IMR-90 (cell line): ENCODE results near the gene ANHX.

Experiments
- BHLHE40 ChIP-seq: fragments of 150-350 bp; IDR thresholded peaks from 2 replicates; pipeline ENCODE4 v1.6.1; 2016; ENCODE audit warnings: mild to moderate bottlenecking, low read depth, low read length
- CEBPB ChIP-seq: IDR thresholded peaks from 2 replicates; pipeline ENCODE4 v1.6.1; 2012; ENCODE audit warnings: low read depth, low read length, improper control_type of control experiment
- CHD1 ChIP-seq: IDR thresholded peaks from 2 replicates; pipeline ENCODE4 v1.6.1; 2012; ENCODE audit warnings: low read depth, low read length, improper control_type of control experiment
- POLR2A ChIP-seq: IDR thresholded peaks from 2 replicates; pipeline ENCODE4 v1.6.1; 2012; ENCODE audit warnings: mild to moderate bottlenecking, low read depth, low read length
- SMC3 ChIP-seq: fragments of 150-350 bp; IDR thresholded peaks from 2 replicates; pipeline ENCODE4 v1.6.1; 2016; ENCODE audit warnings: low read depth, mild to moderate bottlenecking, antibody characterized with exemption, low read length, moderate library complexity
- TF ChIP-seq, protein P1 (sequence below): conservative IDR thresholded peaks from 2 replicates; pipeline ENCODE4 v1.5.1; 2012; ENCODE audit warnings: mild to moderate bottlenecking, low read depth, low read length, improper control_type of control experiment
- TF ChIP-seq, protein P2 (sequence below): fragments of 150-350 bp; IDR thresholded peaks from 2 replicates; pipeline ENCODE4 v1.6.1; 2017; ENCODE audit warnings: mild to moderate bottlenecking, antibody characterized with exemption, low read length, low read depth

DNA sequence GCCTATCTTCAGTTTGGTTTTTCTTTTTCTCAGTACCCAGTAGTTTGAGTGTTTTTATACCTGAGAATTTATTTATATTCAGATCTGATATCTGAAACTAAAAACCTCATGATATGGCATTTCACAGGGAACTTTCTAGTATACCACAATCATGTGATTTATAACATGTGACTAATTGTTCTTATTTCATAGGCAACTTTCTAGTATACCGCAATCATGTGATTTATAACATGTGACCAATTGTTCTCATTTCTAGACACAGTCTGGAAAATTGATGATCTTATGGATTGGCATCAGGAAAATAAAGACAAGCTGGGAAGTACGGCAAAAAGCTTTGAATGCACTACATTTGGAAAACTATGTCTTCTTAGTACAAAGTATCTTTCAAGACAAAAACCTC, 33.8 kb downstream of the ANHX start:
- TF ChIP-seq, protein P1, sequence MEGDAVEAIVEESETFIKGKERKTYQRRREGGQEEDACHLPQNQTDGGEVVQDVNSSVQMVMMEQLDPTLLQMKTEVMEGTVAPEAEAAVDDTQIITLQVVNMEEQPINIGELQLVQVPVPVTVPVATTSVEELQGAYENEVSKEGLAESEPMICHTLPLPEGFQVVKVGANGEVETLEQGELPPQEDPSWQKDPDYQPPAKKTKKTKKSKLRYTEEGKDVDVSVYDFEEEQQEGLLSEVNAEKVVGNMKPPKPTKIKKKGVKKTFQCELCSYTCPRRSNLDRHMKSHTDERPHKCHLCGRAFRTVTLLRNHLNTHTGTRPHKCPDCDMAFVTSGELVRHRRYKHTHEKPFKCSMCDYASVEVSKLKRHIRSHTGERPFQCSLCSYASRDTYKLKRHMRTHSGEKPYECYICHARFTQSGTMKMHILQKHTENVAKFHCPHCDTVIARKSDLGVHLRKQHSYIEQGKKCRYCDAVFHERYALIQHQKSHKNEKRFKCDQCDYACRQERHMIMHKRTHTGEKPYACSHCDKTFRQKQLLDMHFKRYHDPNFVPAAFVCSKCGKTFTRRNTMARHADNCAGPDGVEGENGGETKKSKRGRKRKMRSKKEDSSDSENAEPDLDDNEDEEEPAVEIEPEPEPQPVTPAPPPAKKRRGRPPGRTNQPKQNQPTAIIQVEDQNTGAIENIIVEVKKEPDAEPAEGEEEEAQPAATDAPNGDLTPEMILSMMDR = no peak
- TF ChIP-seq POLR2A (no peak), SMC3 (no peak), BHLHE40 (no peak), CEBPB (no peak), CHD1 (no peak)
- TF ChIP-seq, protein P2, sequence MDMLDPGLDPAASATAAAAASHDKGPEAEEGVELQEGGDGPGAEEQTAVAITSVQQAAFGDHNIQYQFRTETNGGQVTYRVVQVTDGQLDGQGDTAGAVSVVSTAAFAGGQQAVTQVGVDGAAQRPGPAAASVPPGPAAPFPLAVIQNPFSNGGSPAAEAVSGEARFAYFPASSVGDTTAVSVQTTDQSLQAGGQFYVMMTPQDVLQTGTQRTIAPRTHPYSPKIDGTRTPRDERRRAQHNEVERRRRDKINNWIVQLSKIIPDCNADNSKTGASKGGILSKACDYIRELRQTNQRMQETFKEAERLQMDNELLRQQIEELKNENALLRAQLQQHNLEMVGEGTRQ = no peak
